HG03103 (cell line): ENCODE data around the gene MGAT5B.
"Not testable (repeated sequence)": the region's sequence is repeated elsewhere in the genome, so short reads cannot be mapped to it uniquely, and the experiment has no call there.

Experiments
- ATAC-seq: cut with Tn5 transposase; IDR thresholded peaks from one replicate; pipeline ENCODE4 v1.9.1; 2021; ENCODE audit warnings: low read depth; ENCODE audit not compliant: unreplicated experiment

Gene MGAT5B

GRCh38 chr17:76847031-76847430 lies 21.2 kb upstream of the MGAT5B start:
- ATAC-seq, result no peak

GRCh38 chr17:76848670-76849069 lies 19.5 kb upstream of the MGAT5B start:
- no peak for ATAC-seq

- ATAC-seq, result not testable (repeated sequence)
These were observed 19.0 kb upstream of the MGAT5B start for GRCh38 chr17:76849160-76849559.

- no peak for ATAC-seq
These were observed 15.4 kb upstream of the MGAT5B start for GRCh38 chr17:76852843-76853242.

GRCh38 chr17:76855105-76855504 lies 13.1 kb upstream of the MGAT5B start:
- ATAC-seq, result no peak

GRCh38 chr17:76862079-76862478 lies 6.1 kb upstream of the MGAT5B start:
- no peak for ATAC-seq

GRCh38 chr17:76862494-76862893 lies 5.7 kb upstream of the MGAT5B start:
- no peak for ATAC-seq

GRCh38 chr17:76864024-76864423 lies 4.2 kb upstream of the MGAT5B start:
- ATAC-seq, result no peak

GRCh38 chr17:76865174-76865573 lies 3.0 kb upstream of the MGAT5B start:
- no peak for ATAC-seq

GRCh38 chr17:76866203-76866602 lies 2.0 kb upstream of the MGAT5B start:
- no peak for ATAC-seq

GRCh38 chr17:76866774-76867577 lies 1.2 kb upstream of the MGAT5B start:
- no peak for ATAC-seq

- no peak for ATAC-seq
These were observed 527 bp upstream of the MGAT5B start for GRCh38 chr17:76867578-76868175.

- no peak for ATAC-seq
These were observed 678 bp downstream of the MGAT5B start for GRCh38 chr17:76868669-76869495.

GRCh38 chr17:76869496-76870376 lies 1.5 kb downstream of the MGAT5B start:
- no peak for ATAC-seq

- no peak for ATAC-seq
These were observed 2.1 kb downstream of the MGAT5B start for GRCh38 chr17:76870377-76870714.

- no peak for ATAC-seq
These were observed 3.5 kb downstream of the MGAT5B start for GRCh38 chr17:76871668-76872067.

- no peak for ATAC-seq
These were observed 4.1 kb downstream of the MGAT5B start for GRCh38 chr17:76872221-76872873.

GRCh38 chr17:76872874-76873221 lies 4.6 kb downstream of the MGAT5B start:
- no peak for ATAC-seq

- ATAC-seq, result no peak
These were observed 5.7 kb downstream of the MGAT5B start for GRCh38 chr17:76873856-76874255.

- no peak for ATAC-seq
These were observed 9.2 kb downstream of the MGAT5B start for GRCh38 chr17:76877437-76877836.
